Activated T-helper 9 cell treated with anti-CD3 and anti-CD28 coated beads, Interleukin-2, amount 50 U/mL, for 16 hours (primary cell): ENCODE results near the gene ZNF530.

Source experiments
- DNase-seq: peaks from one replicate; pipeline ENCODE4 v3.0.0-alpha.2; 2020; ENCODE audit warnings: low read depth

Gene ZNF530

DNA sequence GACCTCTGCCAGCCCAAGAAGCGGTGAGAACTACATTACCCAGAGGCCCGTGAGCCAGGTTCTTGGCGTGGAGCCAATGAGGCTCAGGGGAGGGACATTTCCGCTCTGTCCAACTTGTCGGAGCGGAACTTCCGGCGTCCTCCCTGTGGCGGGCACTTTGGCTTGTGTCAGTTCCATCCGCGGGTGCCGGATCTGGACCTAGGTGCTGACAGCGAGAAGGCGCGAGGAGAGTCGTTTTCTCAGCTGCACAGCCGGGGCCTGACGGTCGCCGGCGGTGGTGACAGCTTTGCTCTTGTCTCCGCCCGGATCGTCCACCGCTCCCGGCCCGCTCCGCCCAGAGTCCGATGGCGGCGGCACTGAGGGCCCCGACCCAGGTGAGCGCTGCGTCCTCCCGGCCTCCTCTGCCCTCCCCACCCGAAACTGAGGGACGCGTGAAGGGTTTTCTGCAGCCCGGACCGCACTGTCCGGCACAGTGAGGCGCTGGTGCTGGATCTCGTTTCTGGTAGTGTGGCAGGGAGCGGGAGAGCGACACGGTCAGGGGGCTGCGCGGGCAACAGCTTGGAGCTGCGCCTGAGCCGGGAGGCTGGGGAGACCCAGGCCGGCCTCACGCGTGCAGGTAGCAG lies at the start of gene ZNF530:
TSS of gene ZNF530 (plus strand) at position 125 of the 623 bp plus-strand sequence. CDS start 4,461 bp downstream, outside the sequence.
- peak; percentile 78 for DNase-seq

DNA sequence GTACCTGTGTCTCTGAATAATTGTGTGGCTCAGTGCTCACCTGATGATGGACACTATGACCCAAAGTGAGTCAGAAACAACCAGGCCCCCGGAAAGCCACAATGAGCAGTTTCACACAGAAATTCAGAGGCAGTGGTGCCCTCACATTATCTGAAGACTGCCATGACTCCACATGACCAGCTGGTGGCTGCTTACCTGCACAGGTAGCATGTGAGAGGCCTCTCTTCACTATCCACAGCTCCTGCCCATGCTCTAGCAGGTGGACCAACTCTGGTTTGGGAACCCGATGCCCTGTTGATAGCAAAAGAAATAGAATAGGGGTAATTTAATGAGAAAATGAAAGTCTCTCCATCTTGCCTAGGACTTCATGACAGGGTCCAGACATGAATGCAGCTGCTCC lies 47.3 kb upstream of the ZNF530 start:
- no peak for DNase-seq

DNA sequence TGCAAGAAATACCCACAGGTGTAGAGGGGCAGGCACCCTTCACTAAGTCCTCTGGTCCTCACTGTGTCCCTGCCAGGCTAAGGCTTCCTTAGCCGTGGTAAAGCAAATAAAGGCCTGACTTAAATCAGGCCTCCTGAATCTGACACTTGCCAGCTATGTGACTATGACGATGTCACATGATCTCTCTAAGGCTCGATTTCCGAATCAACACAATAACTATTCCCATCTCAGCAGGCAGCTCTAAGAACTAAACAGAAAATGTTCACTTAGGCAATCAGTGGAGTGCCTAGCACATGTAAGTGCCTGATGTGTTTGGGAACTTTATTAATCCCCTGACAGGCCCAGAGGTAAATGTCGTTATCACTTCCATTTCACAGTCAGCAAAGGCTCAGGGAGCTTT lies 42.0 kb upstream of the ZNF530 start:
- DNase-seq = no peak

DNA sequence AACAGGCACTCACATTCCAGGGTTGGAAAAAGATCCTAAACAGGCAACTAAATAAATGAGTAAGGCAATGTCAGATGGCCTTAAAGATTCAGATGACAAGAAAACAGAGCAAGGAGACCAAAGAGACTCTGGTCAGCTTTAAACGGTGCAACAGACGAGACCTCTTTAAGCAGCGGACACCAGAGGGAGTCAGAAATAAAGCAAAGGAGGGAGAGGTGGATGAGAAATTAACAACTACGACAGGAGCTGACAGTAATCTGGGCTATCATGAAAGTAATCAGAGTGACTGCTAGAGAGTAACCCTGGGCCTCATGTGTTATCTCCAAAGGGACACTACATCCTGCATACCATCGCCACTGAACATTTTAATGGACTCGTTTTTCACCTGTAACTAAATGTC lies 41.2 kb upstream of the ZNF530 start:
- DNase-seq = no peak

DNA sequence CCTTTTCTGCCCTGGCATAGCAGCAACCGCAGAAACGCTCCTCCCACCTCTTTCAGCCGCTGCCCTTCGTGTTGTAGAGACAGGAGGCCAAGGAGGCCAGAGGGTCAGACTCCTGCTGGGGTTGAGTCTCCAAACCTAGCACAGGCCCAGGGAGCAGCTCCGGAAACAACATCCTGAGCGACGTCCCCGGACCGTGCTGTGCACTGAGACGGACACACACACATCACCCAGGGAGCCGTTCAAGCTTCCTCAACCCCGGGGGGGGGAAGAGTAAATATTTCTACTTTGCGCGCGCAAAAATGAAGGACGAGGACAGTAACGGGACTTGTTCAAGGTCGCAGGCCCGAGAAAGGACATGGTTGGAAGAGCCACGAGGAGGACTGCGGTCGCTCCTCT lies 40.7 kb upstream of the ZNF530 start:
- no peak for DNase-seq

DNA sequence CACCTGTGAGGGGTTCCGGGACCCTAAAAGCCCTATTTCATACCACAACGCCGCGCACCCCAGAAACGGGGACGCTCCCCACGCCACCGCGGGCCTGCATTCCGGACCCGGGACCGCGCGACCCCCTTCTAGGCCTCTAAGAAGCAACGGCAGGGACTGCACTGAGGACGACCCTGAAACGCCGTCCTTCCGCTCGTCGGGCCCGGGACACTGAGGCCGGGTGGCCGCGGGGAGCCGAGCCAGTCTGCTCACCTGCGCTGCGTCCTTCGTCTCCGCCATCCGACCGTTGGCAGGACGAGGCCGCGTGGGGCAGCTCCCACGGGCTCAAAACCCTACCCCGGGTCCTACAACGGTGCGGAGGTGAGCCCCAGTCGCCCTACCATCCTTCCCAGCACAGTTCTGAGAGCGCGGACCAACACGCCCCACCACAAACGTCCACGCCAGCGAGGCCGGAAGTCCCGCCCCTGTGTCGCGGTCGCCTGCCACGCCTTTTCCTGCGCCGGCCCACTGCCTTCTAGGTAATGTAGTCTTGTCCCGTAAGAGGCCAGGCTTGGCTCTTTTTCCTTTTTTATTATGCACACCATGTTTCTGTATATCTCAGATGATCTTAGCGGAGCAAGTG lies 40.2 kb upstream of the ZNF530 start, which contains the start of gene ZNF550:
TSS of gene ZNF550 (minus strand) at position 460 of the 622 bp plus-strand sequence. CDS start at position 279, 181 bp downstream.
- peak; percentile 82 for DNase-seq

DNA sequence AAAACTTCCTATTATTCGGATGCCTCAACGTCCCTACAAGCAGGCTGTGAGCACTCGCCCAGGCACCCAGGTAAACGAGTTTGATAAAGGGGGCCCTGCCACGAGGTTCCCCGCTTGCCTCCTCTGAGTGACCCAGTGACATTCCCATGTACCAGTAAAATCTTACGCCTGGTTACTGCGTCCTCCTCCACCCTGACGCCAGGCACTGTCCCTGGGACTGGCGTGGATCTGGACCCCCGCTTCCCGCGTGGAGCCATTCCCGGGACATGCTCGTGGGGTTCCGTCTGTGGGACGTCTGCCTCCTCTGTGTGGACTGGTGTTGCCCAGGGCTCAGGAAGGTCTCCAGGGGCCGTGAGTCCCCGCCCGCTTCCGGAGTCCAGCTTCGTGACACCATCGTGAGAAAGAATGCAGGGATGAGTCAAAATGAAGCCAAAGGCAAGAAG lies 39.6 kb upstream of the ZNF530 start:
- DNase-seq = no peak

DNA sequence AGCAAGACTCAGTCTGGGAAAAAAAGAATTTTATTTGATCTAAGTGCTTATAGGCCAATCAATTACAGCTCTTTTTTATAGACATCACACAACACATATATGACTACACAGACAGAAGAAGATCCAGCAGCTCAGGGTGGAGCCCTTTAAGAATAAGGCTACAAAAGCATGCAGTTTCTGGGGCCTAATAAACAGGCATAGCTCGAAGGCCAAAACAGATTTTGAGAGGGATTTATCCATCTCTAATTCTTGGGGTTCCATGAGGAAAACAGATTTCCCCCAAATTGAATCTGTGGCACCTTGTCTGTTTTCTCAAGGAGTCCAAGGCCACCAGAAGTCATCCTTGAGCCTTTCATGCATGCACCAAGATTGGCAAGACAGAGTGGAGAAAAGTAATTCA lies 36.1 kb upstream of the ZNF530 start:
- DNase-seq = no peak

DNA sequence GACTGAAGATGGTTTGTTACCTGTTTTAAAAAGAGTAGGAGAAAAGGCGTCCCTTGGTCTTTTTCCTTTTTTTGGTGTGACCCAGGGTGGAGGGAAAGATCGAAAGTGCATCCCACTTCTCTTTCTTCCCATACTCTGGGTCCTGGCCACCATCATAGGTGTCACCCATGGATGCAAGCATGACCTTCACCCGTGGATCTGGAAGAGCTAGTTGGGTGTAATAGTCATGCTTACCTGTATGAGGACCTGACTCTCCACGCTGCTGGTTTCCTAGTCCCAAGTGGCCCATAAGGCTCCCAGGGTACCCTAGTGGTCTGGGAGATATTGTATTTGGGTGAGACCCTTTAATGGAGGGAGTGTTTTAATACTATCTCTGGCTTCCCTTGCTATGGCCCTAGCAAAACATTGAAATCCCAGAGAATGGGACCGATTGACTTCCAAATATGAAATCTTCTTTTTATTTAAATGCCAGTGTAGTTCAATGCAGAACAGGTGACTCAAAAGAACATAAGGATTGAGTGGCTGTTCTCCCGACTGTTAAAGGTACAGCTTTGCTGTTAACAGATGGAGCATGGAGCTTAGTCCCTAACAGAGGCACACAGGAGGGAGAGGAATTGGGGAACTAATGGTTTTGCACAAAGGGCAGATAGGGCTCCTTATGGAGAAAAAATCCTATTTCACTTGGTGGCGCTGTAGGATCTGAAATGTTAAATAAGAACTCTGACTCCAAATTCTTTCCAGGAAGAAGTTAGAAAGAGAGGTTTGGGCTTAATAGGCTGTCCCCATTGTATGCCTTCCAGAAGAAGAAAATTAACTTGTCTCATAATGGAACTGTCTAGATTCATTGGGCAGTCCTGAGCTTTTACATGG lies 33.1 kb upstream of the ZNF530 start:
- DNase-seq = no peak

DNA sequence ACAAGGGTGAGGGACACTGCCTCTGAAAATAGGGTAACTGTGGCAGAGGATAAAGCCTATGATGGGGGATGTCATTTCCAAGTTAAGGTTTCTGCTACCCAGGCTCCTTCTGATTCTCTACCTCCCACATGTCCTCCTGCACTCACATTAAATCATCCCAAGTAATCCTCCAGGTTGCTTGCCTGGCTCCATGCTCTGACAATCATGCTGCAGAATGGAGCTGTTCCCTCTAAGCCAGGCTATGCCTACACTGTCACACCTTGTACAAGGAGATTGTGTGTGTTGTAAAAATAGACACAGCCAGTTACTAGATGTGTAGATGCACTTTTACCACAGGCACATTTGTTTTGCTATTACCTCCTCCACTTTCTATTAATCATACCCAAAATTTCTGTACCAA lies 29.0 kb upstream of the ZNF530 start:
- no peak for DNase-seq

DNA sequence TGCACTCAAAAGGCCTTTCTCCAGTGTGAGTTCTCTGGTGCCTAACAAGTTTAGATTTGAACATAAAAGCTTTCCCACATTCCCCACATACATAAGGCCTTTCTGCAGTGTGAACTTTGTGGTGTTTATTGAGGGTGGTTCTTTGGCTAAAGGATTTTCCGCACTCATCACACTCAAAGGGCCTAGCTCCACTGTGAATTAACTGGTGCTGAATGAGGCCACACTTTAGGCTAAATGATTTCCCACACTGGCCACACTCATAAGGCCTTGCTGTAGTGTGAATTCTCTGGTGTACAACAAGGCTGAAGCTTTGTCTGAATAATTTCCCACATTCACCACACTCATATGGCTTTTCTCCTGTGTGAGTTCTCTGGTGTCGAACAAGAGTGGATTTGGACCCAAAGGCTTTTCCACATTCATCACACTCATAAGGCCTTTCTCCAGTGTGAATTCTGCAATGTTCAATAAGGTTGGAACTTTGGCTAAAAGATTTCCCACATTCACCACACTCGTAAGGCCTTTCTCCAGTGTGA lies 27.2 kb upstream of the ZNF530 start:
- DNase-seq = no peak

DNA sequence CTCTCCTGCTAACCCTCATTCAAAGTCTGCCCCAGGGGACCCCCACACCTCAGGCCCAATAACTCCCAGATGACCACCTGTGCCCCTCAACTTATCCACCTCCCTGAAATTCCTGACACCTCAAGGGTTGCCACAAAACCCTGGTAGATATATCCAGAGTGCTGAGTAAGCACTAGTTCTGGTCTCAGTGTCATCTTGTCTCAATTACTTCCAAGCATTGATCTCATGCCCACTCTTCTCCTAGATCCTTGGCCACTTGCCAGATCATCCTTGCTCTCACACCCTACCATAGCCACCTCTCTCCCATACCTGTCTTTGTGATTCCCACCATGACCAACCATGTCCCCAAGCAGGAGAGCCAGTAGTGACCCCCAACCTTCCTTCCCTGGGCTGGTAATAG lies 23.0 kb upstream of the ZNF530 start:
- DNase-seq = no peak

DNA sequence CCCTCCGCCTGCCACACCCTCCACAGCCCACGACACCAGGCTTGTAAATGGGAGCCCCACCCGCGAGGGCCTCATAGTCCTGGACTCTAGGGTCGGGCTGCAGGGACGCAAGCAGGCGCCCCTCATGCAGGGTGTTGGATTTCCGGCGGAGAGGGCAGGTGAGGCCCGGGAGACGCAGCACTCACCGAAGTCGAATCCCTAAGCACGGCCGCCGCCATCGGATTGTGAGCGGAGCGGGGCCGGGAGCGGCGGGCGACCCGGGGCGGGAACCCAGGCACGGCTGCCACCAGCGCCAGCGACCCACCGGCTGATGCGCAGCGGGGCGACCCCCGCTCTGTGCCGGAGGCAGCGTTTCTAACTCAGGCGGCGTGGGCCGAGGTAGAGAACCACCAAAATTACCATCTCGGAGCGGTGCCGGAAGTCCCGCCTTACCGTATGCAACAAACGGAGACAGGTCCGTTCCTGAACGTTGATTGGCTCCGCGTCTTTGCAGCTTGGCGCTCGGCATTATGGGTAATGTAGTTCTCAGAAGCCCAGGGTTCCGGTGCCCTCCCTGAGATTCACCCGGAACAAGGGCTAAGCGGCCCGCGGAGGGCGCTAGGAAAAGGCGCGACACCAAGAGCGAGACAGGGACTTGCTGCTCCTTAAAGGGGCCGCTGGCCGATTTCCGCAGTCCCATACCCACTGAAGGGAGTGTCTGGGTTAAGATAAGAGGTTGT lies 21.0 kb upstream of the ZNF530 start, which contains the start of gene ZNF416:
TSS of gene ZNF416 (minus strand) at position 425 of the 719 bp plus-strand sequence. CDS start at position 218, 207 bp downstream.
- DNase-seq = peak; percentile 91

DNA sequence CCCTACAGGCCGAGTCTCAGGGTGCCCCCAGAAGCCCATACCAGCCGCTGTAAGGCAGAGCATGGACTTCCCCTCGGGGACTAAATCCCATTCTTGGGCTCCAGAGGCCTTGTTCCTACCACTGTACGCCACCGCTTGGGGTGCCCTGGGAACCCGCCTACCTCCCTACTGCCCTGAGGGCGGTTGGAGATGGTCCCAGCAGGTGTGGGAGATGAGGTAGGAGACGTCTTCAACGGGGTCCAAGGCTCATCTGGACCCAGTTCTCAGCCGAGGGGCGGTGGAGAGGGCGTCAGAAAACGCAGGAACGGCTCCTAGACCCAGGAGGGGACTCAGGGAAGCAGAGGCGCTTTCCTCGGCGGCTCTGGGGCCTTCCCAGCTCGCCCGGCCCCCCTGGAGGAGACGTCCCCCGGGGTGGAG lies 16.6 kb upstream of the ZNF530 start:
- DNase-seq = no peak

DNA sequence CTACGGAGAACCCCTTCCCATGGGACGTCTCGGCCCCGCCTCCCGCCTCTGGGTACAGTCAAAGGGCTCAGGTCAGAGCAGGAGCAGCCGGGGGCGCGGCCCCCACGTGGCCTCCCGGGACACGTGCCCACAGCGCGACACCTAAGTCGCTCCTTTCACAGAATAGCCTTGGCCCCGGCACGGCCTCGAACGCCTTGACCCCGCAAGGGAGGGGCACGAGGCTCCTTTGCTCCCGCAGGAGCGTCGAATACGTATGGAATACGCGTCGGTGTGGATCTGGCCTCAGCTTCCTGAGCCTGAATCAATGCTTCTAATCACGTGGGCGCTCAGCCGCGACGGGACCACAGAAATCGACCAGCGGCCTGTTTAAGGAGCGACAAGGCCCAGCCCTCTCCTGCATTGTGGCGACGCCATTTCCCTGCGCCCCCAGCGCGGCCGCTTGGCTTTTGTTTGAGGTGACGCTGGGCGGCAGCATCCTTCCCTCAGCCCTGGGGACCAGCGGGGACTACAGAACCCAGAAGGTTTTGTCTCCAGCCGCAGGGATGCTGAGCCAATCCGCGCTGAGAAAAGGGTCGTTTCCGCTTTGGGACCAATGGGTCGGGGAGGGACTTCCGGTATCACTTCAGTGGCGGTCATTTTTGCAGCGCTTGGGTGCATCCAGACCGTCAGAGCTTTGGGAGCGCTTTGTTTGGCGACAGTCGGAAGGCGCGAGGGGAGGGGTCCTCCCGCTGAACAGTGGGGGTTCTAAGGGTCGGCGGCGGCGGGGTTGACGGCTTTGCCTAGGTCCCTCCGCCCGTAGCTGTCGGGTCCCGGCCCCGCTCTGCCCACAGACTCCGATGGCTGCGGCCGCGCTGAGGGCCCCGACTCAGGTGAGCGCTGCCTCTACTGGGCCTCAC lies 15.9 kb upstream of the ZNF530 start, which contains the start of gene ZIK1:
TSS of gene ZIK1 (plus strand) at position 625 of the 896 bp plus-strand sequence. CDS start at position 837, 212 bp downstream.
- DNase-seq = peak; percentile 70

DNA sequence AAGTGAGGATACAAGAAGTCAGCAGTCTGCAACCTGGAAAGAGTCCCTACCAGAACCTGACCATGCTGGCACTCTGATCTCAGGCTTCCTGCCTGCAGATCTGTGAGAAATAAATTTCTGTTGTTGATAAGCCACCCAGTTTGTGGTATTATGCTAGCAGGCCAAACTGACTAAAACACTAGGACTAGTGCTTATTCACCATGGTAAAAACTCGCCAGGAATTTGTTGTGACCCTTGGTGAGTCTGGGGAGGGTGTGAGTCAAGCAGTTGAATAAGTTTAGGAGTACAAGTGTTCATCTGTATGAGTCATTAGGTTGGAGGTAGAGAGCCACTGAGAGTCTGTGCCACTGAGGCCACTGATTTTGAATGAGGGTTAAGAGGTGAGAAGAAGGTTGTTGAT lies 12.2 kb upstream of the ZNF530 start:
- DNase-seq = no peak

DNA sequence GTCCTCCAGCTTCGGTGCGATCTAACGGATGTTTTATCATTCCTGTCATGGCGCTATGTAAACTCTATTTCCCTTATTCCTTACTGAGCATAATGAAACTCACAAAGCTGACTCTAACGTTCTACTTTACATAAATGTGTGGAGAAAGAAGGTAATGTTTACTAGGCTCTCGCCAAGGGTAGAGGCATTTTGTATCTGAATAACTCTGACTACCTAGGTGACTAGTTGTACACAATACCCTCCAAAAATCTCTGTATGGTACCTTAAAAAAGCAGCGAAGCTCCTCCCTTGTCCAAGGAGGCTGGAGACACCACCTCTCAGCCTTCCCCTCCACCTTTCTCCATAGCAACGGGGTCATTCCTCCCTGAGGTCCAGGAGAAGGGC lies 316 bp upstream of the ZNF530 start:
- no peak for DNase-seq

DNA sequence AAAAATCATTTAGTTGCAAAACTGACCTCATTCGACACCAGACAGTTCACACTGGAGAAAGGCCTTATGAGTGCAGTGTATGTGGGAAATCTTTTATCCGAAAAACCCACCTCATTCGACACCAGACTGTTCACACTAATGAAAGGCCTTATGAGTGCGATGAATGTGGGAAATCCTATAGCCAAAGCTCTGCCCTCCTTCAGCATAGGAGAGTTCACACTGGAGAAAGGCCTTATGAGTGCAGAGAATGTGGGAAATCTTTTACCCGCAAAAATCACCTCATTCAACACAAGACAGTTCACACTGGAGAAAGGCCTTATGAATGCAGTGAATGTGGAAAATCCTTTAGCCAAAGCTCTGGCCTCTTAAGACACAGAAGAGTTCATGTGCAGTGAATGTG lies 7.2 kb downstream of the ZNF530 start:
- no peak for DNase-seq

DNA sequence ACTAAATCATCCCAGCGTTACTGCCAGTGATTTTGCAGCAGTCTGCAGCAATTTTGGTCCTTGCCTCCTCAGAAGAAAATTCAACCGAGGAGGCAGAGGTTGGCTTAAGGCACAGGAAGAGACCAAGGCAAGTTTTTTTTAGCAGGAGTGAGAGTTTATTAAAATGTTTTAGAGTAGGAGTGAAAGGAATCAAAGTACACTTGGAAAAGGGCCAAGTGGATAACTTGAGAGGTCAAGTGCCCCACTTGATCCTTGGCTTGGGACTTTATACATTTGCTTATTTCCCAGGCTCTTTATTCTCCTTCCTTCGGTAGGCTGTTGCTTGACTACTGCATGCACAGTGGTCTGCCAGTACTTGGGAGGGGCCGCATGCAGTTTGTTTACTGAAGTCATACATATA lies 11.4 kb downstream of the ZNF530 start:
- no peak for DNase-seq

DNA sequence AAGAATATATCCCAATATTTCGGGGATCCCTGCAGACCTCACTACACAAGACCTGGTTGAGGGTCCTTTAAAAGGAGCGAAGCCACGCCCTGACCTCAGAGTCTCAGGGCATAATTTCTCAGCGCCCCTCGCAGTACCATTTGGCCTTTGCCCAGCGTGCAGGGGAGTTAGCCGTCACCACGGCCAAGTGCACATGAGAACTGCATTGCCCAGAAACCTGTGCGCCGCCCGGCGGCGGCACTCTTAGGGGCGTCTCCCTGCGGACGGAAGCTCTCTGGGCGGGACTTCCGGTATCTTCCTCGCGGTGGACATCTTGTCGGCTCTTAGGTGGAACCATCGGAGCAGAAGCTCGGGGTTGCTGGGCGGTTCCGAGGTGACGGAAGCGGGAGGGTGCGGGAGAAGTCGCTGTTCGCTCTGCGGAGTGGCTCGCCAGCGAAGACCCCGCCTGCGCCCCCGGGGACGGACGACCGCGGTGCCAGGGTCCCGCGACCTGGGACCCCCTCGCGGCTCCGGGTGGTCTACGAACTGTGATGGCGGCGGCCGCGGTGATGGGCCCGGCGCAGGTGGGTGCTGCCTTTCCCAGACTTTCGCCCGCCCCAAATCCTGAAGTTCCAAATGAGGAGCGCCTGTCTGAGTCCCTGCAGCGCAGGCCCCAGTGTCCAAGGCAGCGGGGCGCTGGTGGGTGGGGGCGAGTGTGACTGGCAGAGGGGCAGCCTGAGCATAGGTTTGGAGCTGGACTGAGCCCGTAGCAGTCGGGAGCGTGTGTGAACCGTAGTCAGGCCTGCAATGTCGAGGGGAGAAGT lies 14.5 kb downstream of the ZNF530 start, which contains the start of gene ZNF134:
TSS of gene ZNF134 (plus strand) at position 302 of the 803 bp plus-strand sequence. CDS start 5,227 bp downstream, outside the sequence.
- peak; percentile 83 for DNase-seq
